H1 (cell line): ENCODE measurements around the gene MRPL41. TPM values are rescaled to one million over a fixed set of nuclear protein-coding genes. Genes with fewer than 3 reads are reported as not detected.

ENCODE experiments used
- CTCF ChIA-PET: fragments of 300-600 bp; sonication (Branson Sonifier 250); formaldehyde crosslinking; loops from one replicate; lab custom pipeline; 2021; ENCODE audit not compliant: partially characterized antibody; lab: Charles Lee
- POLR2A ChIA-PET: fragments of 300-600 bp; sonication (Branson Sonifier 250); formaldehyde crosslinking; loops from one replicate; lab custom pipeline; 2021; ENCODE audit warnings: inconsistent platforms; ENCODE audit not compliant: partially characterized antibody; lab: Charles Lee
- DNase-seq, 2 experiments: peaks; one replicate each; pipeline versions ENCODE4 v3.0.0 to v3.0.0-alpha.2; 2010 to 2022; ENCODE audit warnings: low spot score in 2 of 2, low read depth in 1 of 2, mixed read lengths in 1 of 2
- FAIRE-seq: peaks from 2 replicates; lab custom pipeline; 2011; peaks lifted over from hg19 to GRCh38; lab: Jason Lieb, UNC
- H2AFZ ChIP-seq: 2 replicates; pipeline ENCODE4 v1.8.1; 2012; ENCODE audit warnings: low read length, inconsistent platforms
- H2AK5ac ChIP-seq: 2 replicates; pipeline ENCODE4 v1.6.1; 2013; ENCODE audit warnings: low read depth, low read length
- H2BK120ac ChIP-seq: replicated peaks from 2 replicates; pipeline ENCODE3; 2013; ENCODE audit warnings: low read depth, low read length, inconsistent platforms
- H2BK12ac ChIP-seq: 2 replicates; pipeline ENCODE4 v1.6.1; 2013; ENCODE audit warnings: low read depth, low read length
- H2BK15ac ChIP-seq: 2 replicates; pipeline ENCODE4 v1.6.1; 2013; ENCODE audit warnings: low read length
- H2BK20ac ChIP-seq: 2 replicates; pipeline ENCODE4 v1.6.1; 2013; ENCODE audit warnings: low read length
- H2BK5ac ChIP-seq: 2 replicates; pipeline ENCODE4 v1.6.1; 2013; ENCODE audit warnings: low read depth, low read length
- H3K14ac ChIP-seq: 2 replicates; pipeline ENCODE4 v1.6.1; 2013; ENCODE audit warnings: inconsistent platforms; ENCODE audit not compliant: insufficient read length
- H3K18ac ChIP-seq: 2 replicates; pipeline ENCODE4 v1.6.1; 2013; ENCODE audit warnings: low read length; ENCODE audit errors: extremely low read depth
- H3K23ac ChIP-seq: 2 replicates; pipeline ENCODE4 v1.6.1; 2013; ENCODE audit warnings: inconsistent platforms; ENCODE audit not compliant: insufficient read length
- H3K23me2 ChIP-seq: 2 replicates; pipeline ENCODE4 v1.6.1; 2013; ENCODE audit warnings: low read depth, low read length
- H3K27ac ChIP-seq: 2 replicates; pipeline ENCODE4 v1.6.1; 2011; ENCODE audit warnings: low read depth, low read length, inconsistent platforms
- H3K27me3 ChIP-seq, 4 experiments: replicated peaks in 1 of 4; 1 replicate in 1 of 4; 2 replicates in 3 of 4; pipeline versions ENCODE4 v1.6.1 to v1.8.1; 2011 to 2013; ENCODE audit warnings: low read length in 3 of 4, mild to moderate bottlenecking in 3 of 4, inconsistent platforms in 2 of 4, mixed read lengths in 2 of 4, moderate library complexity in 1 of 4; ENCODE audit not compliant: control insufficient read depth in 3 of 4, insufficient read depth in 3 of 4; ENCODE audit errors: extremely low read depth in 1 of 4
- H3K36me3 ChIP-seq, 4 experiments: 2 replicates each; pipeline versions ENCODE4 v1.6.1 to v1.8.1; 2011 to 2013; ENCODE audit warnings: mild to moderate bottlenecking in 4 of 4, low read length in 3 of 4, moderate library complexity in 2 of 4, control low read depth in 1 of 4, inconsistent platforms in 1 of 4; ENCODE audit not compliant: insufficient read depth in 4 of 4, control insufficient read depth in 2 of 4
- H3K4ac ChIP-seq: replicated peaks from 2 replicates; pipeline ENCODE3; 2013; ENCODE audit warnings: low read length, low read depth, mixed read lengths, inconsistent platforms; ENCODE audit not compliant: insufficient read length
- H3K4me1 ChIP-seq, 4 experiments: replicated peaks in 1 of 4; 1 replicate in 1 of 4; 2 replicates in 3 of 4; pipeline versions ENCODE4 v1.6.1 to v1.8.1; 2011 to 2013; ENCODE audit warnings: low read length in 3 of 4, inconsistent platforms in 2 of 4, mixed read lengths in 1 of 4; ENCODE audit not compliant: insufficient read depth in 4 of 4, control insufficient read depth in 3 of 4
- H3K4me2 ChIP-seq, 2 experiments: 2 replicates each; pipeline versions ENCODE4 v1.6.1 to v1.8.1; 2011 to 2013; ENCODE audit warnings: low read depth in 2 of 2, low read length in 2 of 2, control low read depth in 1 of 2, inconsistent platforms in 1 of 2, mild to moderate bottlenecking in 1 of 2; ENCODE audit not compliant: insufficient read depth in 1 of 2
- H3K4me3 ChIP-seq, 4 experiments: fragments of 200-600, 300-600 bp in 1 of 4; sonication (generic), shearing (Covaris generic), sonication (Bioruptor Twin) in 1 of 4; 2 replicates each; pipeline versions ENCODE4 v1.5.1 to v1.8.1; 2011 to 2016; ENCODE audit warnings: low read length in 4 of 4, low read depth in 3 of 4, control low read depth in 2 of 4, inconsistent platforms in 2 of 4, mild to moderate bottlenecking in 2 of 4, mixed read lengths in 1 of 4, moderate library complexity in 1 of 4; ENCODE audit not compliant: insufficient read depth in 2 of 4; ENCODE audit errors: extremely low read depth in 1 of 4
- H3K56ac ChIP-seq: replicated peaks from 2 replicates; pipeline ENCODE3; 2013; ENCODE audit warnings: low read depth, mild to moderate bottlenecking, mixed read lengths, low read length, inconsistent platforms; ENCODE audit not compliant: insufficient read length
- H3K79me1 ChIP-seq: 2 replicates; pipeline ENCODE4 v1.6.1; 2013; ENCODE audit warnings: low read depth, low read length, control low read depth
- H3K79me2 ChIP-seq, 2 experiments: 2 replicates each; pipeline versions ENCODE4 v1.6.1 to v1.8.1; 2012 to 2013; ENCODE audit warnings: low read length in 2 of 2, mild to moderate bottlenecking in 2 of 2, inconsistent platforms in 1 of 2; ENCODE audit not compliant: insufficient read depth in 2 of 2, control insufficient read depth in 1 of 2
- H3K9ac ChIP-seq, 4 experiments: replicated peaks in 1 of 4; 1 replicate in 1 of 4; 2 replicates in 3 of 4; pipeline versions ENCODE4 v1.6.1 to v1.8.1; 2011 to 2013; ENCODE audit warnings: low read depth in 3 of 4, low read length in 3 of 4, control low read depth in 2 of 4, mild to moderate bottlenecking in 2 of 4, moderate library complexity in 2 of 4, inconsistent platforms in 1 of 4; ENCODE audit errors: extremely low read depth in 1 of 4
- H3K9me3 ChIP-seq, 2 experiments: 2 replicates each; pipeline versions ENCODE4 v1.6.1 to v1.8.1; 2012 to 2013; ENCODE audit warnings: mild to moderate bottlenecking in 2 of 2, moderate library complexity in 2 of 2, control low read depth in 1 of 2, inconsistent platforms in 1 of 2, low read depth in 1 of 2, low read length in 1 of 2, mixed read lengths in 1 of 2; ENCODE audit not compliant: insufficient read depth in 2 of 2
- H4K20me1 ChIP-seq, 2 experiments: replicated peaks in 1 of 2; 2 replicates each; pipeline versions ENCODE3 to v1.8.1; 2011 to 2013; ENCODE audit warnings: inconsistent platforms in 2 of 2, low read length in 2 of 2, mild to moderate bottlenecking in 1 of 2; ENCODE audit not compliant: insufficient read depth in 2 of 2, control insufficient read depth in 1 of 2
- H4K5ac ChIP-seq: 2 replicates; pipeline ENCODE4 v1.6.1; 2013; ENCODE audit warnings: low read length, low read depth, mixed read lengths, inconsistent platforms; ENCODE audit not compliant: insufficient read length
- H4K8ac ChIP-seq: 2 replicates; pipeline ENCODE4 v1.8.0; 2013; ENCODE audit warnings: mild to moderate bottlenecking, moderate library complexity, low read length, inconsistent platforms; ENCODE audit not compliant: insufficient read depth; ENCODE audit errors: extremely low read depth
- H4K91ac ChIP-seq: replicated peaks from 2 replicates; pipeline ENCODE3; 2013; ENCODE audit warnings: low read length, mixed read lengths, inconsistent platforms; ENCODE audit not compliant: insufficient read length
- CHD1 ChIP-seq: IDR thresholded peaks from 2 replicates; pipeline ENCODE4 v1.6.1; 2012; ENCODE audit warnings: low read depth, low read length, improper control_type of control experiment
- EGR1 ChIP-seq: IDR thresholded peaks from 2 replicates; pipeline ENCODE4 v1.6.1; 2011; ENCODE audit warnings: low read depth, low read length, borderline replicate concordance
- HDAC2 ChIP-seq, 2 experiments: fragments of 300-600 bp in 1 of 2; sonication (generic) in 1 of 2; IDR thresholded peaks; 2 replicates each; pipeline ENCODE4 v1.6.1; 2011 to 2012; ENCODE audit warnings: low read depth in 2 of 2, low read length in 2 of 2, mild to moderate bottlenecking in 2 of 2, moderate library complexity in 2 of 2, borderline replicate concordance in 1 of 2, inconsistent platforms in 1 of 2
- KDM4A ChIP-seq: IDR thresholded peaks from one replicate; pipeline ENCODE4 v1.7.1; 2012; ENCODE audit warnings: low read depth, mild to moderate bottlenecking, moderate library complexity, low read length, inconsistent platforms; ENCODE audit not compliant: severe bottlenecking
- MAFK ChIP-seq: IDR thresholded peaks from 2 replicates; pipeline ENCODE4 v1.6.1; 2012; ENCODE audit warnings: low read depth, mild to moderate bottlenecking, improper control_type of control experiment, low read length
- POU5F1 ChIP-seq: IDR thresholded peaks from 2 replicates; pipeline ENCODE4 v1.6.1; 2011; ENCODE audit warnings: low read depth, mild to moderate bottlenecking, low read length, moderate library complexity
- RXRA ChIP-seq: IDR thresholded peaks from 2 replicates; pipeline ENCODE4 v1.6.1; 2011; ENCODE audit warnings: low read depth, mild to moderate bottlenecking, low read length, moderate library complexity; ENCODE audit not compliant: insufficient read depth
- SIX5 ChIP-seq: IDR thresholded peaks from 2 replicates; pipeline ENCODE4 v1.6.1; 2011; ENCODE audit warnings: mild to moderate bottlenecking, low read depth, low read length
- SUZ12 ChIP-seq: fragments of 200-600 bp; sonication (generic); IDR thresholded peaks from 2 replicates; pipeline ENCODE4 v1.6.1; 2012; ENCODE audit warnings: mild to moderate bottlenecking, inconsistent platforms, low read length, moderate library complexity, mixed read lengths
- TCF12 ChIP-seq: IDR thresholded peaks from 2 replicates; pipeline ENCODE4 v1.6.1; 2011; ENCODE audit warnings: low read depth, mild to moderate bottlenecking, low read length
- WGBS, 2 experiments: shearing (Covaris generic) in 1 of 2; methylation state at CpG; one replicate each; pipeline versions ENCODE4 v1.1.6 to v1.1.7; 2013 to 2015; ENCODE audit warnings: low lambda C conversion rate in 2 of 2, mixed read lengths in 2 of 2, inconsistent platforms in 1 of 2, low coverage in 1 of 2, missing lambda C conversion rate in 1 of 2; ENCODE audit not compliant: insufficient replicate concordance in 2 of 2, insufficient coverage in 1 of 2, insufficient read length in 1 of 2; ENCODE audit errors: extremely low coverage in 1 of 2, missing lambda C conversion rate in 1 of 2; 5-methylcytosine and 5-hydroxymethylcytosine counted together
- polyA plus RNA-seq, 7 experiments: library from polyadenylated mRNA; depleted of rRNA in 3 of 7; stranded (reverse) in 5 of 7; unstranded in 2 of 7; fragments of >200 nt in 5 of 7; fragments of 200-250 nt in 2 of 7; gene quantifications; 1 replicate in 5 of 7; 2 replicates in 1 of 7; 4 replicates in 1 of 7; pipeline versions ENCODE4 v1.2.1 to v1.2.3, GENCODE V29; 2011 to 2013; ENCODE audit warnings: missing spikeins in 2 of 7, mixed read lengths in 2 of 7
- total RNA-seq: library from RNA; stranded (reverse); fragmentation: NEBNext Ultra II Directional; extraction: Animal tissue kit (Norgen Biotek cat#: 25700); gene quantifications from 2 replicates; pipeline ENCODE4 v1.2.1, GENCODE V29; 2021
- TF ChIP-seq, protein P1 (sequence below): IDR thresholded peaks from 2 replicates; pipeline ENCODE4 v1.6.1; 2011; ENCODE audit warnings: low read depth, mild to moderate bottlenecking, low read length; ENCODE audit not compliant: insufficient read depth

MRPL41 gene
- total and polyA plus RNA-seq, 2 of the 8 experiments (the other 6 are each of a cell fraction or from before 2014, with no cell fraction given), result 47.2 to 58.1 TPM

DNA sequence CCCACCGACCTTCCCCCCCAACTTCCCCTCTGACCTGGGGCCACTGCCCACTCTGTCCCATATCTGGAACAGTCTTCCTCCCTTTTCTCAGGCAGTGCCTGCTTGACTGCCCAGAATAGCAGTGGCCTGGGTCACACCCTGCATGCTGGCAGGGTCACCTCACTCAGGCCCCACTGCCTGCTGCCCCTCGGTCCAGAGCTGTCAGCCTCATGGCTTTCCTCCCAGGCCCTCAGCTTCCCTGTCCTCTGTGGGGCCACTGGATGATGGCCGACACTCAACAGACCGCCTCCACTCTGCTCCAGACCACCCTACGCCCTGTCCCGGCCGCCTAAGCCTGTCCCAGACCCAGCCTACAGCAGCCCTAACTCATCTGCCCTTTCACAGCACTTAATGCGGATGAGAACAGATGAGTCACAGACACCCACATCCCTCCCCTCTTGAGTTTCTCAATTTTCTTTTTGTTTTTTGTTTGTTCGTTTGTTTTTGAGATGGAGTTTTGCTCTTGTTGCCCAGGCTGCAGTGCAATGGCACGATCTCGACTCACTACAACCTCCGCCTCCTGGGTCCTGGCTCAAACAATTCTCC is 7.4 kb upstream of the MRPL41 start:
- H2BK12ac ChIP-seq, result no peak overlapping the region
- no peak overlapping the region for H3K18ac ChIP-seq
- ChIA-PET CTCF (interaction anchor here (2.4 kb wide), 1 partner anchor 9 kb away, joined by 13 read pairs; no protein-coding TSS in a partner anchor), POLR2A (interaction anchor here (2.5 kb wide), 1 partner anchor 8 kb away, joined by 7 read pairs; the partner anchor contains the start of gene MRPL41)
- H3K4ac ChIP-seq, result no peak overlapping the region
- no peaks in the 10 kb centered on the region for H3K23me2 ChIP-seq
- H2AK5ac ChIP-seq, result no peak overlapping the region
- no peak overlapping the region for H3K56ac ChIP-seq
- no peak overlapping the region for H2BK20ac ChIP-seq
- no peaks in the 10 kb centered on the region for H3K79me1 ChIP-seq
- no peak overlapping the region for H2AFZ ChIP-seq
- H3K36me3 ChIP-seq, result no peaks in the 10 kb centered on the region
- FAIRE-seq (no peak), DNase-seq (no peak)
- H3K27ac ChIP-seq, result no peak overlapping the region
- no peak overlapping the region for H4K91ac ChIP-seq
- H2BK15ac ChIP-seq, result no peak overlapping the region
- H2BK120ac ChIP-seq, result no peak overlapping the region
- no peaks in the 10 kb centered on the region for H3K79me2 ChIP-seq
- peaks cover 7 to 12% of the 10 kb centered on the region in 2 experiments; a peak in 3 of 4 replicates for H3K9me3 ChIP-seq
- 90% methylated on average over 12 of the region's 12 CpGs; no CpG with 5 or more reads in 1 of the 2 experiments for WGBS, 2 experiments
- no peak overlapping the region for H3K9ac ChIP-seq
- H4K20me1 ChIP-seq, result peaks cover 0 to 1% of the 10 kb centered on the region in 2 experiments
- no peak overlapping the region for H3K14ac ChIP-seq
- H4K5ac ChIP-seq, result no peak overlapping the region
- H2BK5ac ChIP-seq, result no peak overlapping the region
- peak overlapping the region; percentile 22; the same call in 1 of the 2 replicates for H4K8ac ChIP-seq
- no peaks in the 10 kb centered on the region; a peak in 1 of 7 replicates for H3K4me1 ChIP-seq
- no peak overlapping the region for H3K4me2 ChIP-seq
- H3K4me3 ChIP-seq, result no peak overlapping the region
- no peaks in the 10 kb centered on the region for H3K27me3 ChIP-seq
- H3K23ac ChIP-seq, result no peak overlapping the region
- TF ChIP-seq SUZ12 (no peak), TCF12 (no peak), EGR1 (no peak), POU5F1 (no peak), KDM4A (no peak), HDAC2 (IDR thresholded peaks at IDR 0.05; ENCODE audit: borderline replicate concordance in 1 of 2, low read depth in 2 of 2, low read length in 2 of 2) (no peak), CHD1 (no peak), SIX5 (no peak), MAFK (no peak), RXRA (no peak)
- TF ChIP-seq, protein P1, sequence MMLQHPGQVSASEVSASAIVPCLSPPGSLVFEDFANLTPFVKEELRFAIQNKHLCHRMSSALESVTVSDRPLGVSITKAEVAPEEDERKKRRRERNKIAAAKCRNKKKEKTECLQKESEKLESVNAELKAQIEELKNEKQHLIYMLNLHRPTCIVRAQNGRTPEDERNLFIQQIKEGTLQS, result no peak
